Ammon's horn (tissue), 1 donor: Measurements from ENCODE around the gene HOATZ.

Experiments
- DNase-seq: peaks from one replicate; pipeline ENCODE4 v3.0.0-alpha.2; 2016; ENCODE audit warnings: low spot score

The HOATZ gene

GRCh38 chr11:111514216-111515031 lies at the start of gene HOATZ:
Gene HOATZ (plus strand): TSS chr11:111514778. CDS start chr11:111514785, 7 bp downstream.
- peak; percentile 34 for DNase-seq

DNA sequence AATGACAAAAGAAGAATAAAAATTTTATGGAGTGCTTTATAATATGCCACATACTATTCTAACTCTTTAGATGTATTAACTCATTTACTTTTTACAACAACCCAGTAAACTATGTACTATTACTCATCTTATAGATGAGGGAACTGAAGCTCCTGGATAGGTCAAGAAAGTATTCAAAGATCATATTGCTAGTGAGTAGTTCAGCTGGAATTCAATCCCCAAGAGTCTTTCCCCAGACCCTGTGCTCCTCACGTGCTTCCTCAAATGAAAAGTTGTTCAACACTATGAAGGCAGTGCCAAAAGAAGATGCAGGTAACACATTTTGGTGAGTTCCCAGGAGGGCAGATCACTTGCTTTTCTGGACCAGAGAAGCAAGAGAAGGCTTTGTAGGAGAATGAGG lies 49.2 kb upstream of the HOATZ start:
- DNase-seq, result no peak

DNA sequence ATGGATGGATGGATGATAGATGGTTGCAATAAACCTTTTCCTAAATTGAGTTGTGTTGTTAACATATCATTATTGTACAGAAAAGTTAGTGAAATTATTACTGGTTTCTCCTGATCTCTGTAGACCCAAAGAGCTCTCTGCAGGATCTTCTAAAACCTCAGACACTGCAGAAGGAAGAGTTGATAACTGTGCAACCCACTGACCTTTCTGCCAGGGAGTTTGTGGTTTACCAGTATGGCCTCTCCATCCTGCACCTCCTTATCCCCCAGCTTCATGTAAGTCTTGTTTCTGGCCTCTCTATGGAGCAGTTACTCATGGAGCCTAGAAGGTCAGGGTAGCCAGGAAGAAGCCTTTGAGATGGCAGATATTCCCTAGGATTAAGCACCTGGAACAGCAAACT lies 48.0 kb upstream of the HOATZ start:
- no peak for DNase-seq

DNA sequence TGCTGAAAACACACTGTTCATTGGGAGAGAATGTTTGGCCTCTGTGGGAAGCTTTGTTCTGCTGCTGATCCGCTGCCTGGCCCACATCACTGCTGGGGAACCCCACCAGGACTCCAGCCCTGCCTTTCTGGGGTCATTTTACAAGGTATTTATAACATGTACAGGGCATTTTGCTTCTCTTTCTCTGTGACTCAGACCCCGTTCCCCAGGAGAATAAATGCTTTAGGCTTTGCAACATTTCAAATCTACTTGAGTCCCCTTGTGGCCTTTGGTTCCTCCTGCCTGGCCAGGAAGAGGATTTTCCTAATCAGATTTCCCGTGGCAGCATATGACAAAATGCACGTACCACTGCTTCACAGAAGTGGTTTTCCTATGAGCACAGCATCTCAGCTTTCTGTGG lies 45.4 kb upstream of the HOATZ start:
- DNase-seq, result no peak

DNA sequence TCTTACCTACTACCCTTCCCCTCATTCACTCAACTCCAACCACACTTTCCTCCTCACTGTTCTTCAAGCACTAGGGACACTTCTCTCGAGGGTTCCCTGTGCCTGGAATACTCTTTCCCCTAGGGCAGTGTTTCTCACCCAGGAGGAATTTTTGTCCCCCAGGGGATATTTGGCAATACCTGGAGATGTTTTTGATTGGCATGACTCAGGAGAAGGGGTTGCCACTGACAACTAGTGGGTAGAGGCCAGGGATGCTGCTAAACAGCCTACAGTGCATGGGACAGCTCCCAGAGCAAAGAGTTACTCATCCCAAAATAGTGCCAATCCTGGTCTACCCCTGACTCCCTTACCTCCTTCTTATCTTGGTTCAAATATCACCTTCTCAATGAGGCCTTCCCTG lies 42.4 kb upstream of the HOATZ start:
- DNase-seq, result no peak

DNA sequence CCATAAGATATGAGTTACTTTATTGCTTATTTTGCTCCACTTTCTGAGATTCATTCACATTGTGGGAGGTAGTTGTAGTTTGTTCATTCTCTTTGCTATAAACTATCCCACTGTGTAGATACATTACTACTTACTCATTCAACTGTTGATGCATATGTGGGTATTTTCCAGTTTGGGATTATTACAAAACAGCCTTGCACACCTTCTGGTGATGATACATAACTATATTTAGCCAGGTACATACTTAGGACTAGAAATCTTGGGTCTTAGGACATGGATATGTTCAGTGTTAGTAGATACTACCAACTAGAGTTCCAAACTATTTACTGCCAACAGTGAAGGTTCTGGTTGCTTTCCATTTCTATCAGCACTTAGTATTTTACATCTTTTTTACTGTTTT lies 40.1 kb upstream of the HOATZ start:
- no peak for DNase-seq

- no peak for DNase-seq
These were observed 38.2 kb upstream of the HOATZ start for GRCh38 chr11:111476366-111476765.

DNA sequence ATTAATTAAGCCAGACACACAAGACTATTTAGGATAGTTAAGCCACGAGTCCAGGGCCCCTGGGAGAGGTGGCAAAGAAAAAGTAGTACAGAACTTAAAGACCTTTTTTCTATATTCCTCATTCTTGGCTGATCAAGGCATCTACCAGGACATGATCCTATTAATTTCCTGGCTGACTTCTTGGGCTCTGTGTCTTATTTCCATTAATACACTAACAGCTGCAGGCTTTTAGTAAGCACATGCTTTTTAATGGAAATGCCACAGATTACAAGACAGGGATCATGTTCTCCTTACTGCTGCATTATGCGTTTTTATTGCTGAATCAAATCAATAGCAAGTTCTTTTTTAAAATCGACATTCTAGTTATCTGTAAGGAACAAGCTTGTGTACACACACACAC lies 37.6 kb upstream of the HOATZ start:
- DNase-seq, result no peak

GRCh38 chr11:111477898-111478297 lies 36.7 kb upstream of the HOATZ start:
- DNase-seq, result no peak

DNA sequence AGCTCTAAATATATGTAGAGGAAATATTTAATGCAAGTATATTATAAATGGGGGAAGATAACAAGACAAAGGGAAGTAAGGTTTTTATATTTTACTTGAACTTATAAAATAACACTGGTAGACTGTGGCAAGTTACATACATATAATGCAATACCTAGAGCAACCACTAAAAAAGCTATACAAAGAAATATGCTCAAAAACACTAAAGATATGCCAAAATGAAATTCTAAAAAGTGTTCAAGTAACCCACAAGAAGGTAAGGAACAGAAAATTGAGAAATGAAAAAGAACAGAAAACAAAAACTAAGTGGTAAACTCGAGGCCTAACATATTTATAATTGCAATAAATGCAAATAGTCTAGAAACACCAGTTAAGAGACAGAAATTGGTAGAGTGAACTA lies 34.9 kb upstream of the HOATZ start:
- DNase-seq, result no peak

DNA sequence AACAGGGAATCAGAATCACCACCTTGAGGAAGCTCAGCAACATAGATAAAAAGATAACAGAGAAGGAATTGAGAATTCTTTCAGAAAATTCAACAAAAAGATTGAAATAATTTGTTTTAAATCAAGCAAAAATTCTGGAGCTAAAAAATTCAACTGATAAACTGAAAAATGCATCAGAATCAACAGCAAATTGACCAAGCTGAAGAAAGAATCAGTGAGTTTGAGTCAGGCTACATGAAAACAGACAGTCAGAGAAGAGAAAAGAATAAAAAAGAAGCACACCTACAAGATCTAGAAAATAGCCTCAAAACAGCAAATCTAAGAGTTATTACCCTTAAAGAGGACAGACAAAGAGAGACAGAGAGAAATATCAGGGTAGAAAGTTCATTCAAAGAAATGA lies 31.1 kb upstream of the HOATZ start:
- no peak for DNase-seq

GRCh38 chr11:111490496-111490895 lies 24.1 kb upstream of the HOATZ start:
- no peak for DNase-seq

DNA sequence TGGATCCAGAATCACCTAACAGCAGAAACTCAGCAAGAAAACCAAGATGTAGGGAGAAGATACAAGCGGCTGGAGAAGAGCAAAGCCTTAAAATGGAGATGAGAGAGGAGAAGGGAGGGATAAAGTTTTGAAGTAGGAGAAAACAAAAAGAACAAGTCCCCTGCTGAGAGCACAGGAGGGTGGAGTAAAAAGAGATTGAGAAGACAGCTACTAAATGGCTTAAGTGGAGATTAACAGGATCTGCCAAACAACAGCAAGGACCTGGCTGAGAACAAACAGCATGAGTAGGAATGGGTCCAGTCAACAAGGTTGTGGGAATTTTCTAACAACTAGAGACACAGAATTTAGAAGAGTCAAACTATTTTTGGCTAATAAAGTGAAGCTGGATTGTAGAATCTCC lies 20.5 kb upstream of the HOATZ start:
- DNase-seq, result no peak

GRCh38 chr11:111499483-111499882 lies 15.1 kb upstream of the HOATZ start:
- no peak for DNase-seq

- DNase-seq, result no peak
These were observed 14.1 kb upstream of the HOATZ start for GRCh38 chr11:111500481-111500880.

DNA sequence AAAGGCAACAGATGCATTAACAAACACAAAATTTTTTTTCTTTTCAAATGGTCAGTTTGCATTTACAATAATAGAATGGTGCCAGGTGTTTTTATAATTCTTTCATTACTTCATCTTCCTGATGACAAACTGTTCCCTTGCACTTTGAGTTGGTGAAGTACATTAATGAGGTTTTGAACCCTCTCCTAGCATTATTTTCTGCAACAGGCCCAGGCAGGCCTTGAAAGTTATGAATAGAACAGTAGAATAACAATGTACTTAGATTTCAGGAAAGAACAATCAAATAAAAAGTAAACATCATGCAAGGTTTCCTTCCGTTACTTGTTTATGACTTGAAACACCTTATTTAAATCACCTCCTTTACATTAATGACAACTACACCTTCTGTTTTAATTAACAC lies 12.0 kb upstream of the HOATZ start:
- no peak for DNase-seq

- DNase-seq, result no peak
These were observed 4.3 kb upstream of the HOATZ start for GRCh38 chr11:111510311-111510710.

- DNase-seq, result peak; percentile 12
These were observed 2.0 kb upstream of the HOATZ start, which contains the start of gene BTG4 for GRCh38 chr11:111512296-111513239. Gene BTG4 (minus strand): TSS chr11:111512386. CDS start chr11:111498776, 13,610 bp downstream.

- no peak for DNase-seq
These were observed 1.4 kb upstream of the HOATZ start for GRCh38 chr11:111513240-111513605.

GRCh38 chr11:111515591-111515990 lies 1.0 kb downstream of the HOATZ start:
- no peak for DNase-seq

GRCh38 chr11:111518668-111519067 lies 4.1 kb downstream of the HOATZ start:
- DNase-seq, result no peak

- no peak for DNase-seq
These were observed 6.0 kb downstream of the HOATZ start for GRCh38 chr11:111520560-111520959.

GRCh38 chr11:111521135-111521534 lies 6.6 kb downstream of the HOATZ start:
- DNase-seq, result no peak
